Measurements from ENCODE around the gene EGFR. TPM values are rescaled to one million over a fixed set of nuclear protein-coding genes. Genes with fewer than 3 reads are reported as not detected.

The EGFR gene
- total RNA-seq, 4 donors from 2014 or later = 87.2 to 124 (median 94.5) TPM

GRCh38 chr7:55121249-55121648, 102.4 kb downstream of the EGFR start:
- DNase-seq (ENCODE audit: low spot score) (no peak), ATAC-seq (ENCODE audit: low FRiP score) (no peak)
- no peak for TF ChIP-seq CTCF (IDR thresholded peaks at IDR 0.05)

DNA sequence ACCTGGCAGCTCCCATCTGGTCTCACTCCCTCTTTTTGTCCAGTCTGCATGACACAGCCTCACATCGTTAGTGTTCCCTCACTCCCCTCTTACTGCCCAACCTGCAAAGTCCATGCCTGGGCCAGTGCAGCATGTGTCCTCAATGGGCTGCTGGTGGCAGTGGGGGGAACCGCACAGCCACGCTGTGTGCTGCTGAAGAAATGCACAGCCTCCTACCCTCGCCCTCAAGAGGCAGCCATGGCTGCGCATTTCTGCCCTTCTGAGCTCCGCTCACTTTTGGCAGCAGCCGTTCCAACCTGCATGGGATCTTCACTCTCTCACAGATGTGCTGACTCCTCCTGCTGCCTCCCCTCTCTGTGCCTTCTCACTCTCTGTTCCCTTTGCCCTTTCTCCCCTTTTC, 103.4 kb downstream of the EGFR start:
- no peak for TF ChIP-seq CTCF (IDR thresholded peaks at IDR 0.05)
- DNase-seq (ENCODE audit: low spot score) = no peak
- no peak for ATAC-seq (ENCODE audit: low FRiP score)

DNA sequence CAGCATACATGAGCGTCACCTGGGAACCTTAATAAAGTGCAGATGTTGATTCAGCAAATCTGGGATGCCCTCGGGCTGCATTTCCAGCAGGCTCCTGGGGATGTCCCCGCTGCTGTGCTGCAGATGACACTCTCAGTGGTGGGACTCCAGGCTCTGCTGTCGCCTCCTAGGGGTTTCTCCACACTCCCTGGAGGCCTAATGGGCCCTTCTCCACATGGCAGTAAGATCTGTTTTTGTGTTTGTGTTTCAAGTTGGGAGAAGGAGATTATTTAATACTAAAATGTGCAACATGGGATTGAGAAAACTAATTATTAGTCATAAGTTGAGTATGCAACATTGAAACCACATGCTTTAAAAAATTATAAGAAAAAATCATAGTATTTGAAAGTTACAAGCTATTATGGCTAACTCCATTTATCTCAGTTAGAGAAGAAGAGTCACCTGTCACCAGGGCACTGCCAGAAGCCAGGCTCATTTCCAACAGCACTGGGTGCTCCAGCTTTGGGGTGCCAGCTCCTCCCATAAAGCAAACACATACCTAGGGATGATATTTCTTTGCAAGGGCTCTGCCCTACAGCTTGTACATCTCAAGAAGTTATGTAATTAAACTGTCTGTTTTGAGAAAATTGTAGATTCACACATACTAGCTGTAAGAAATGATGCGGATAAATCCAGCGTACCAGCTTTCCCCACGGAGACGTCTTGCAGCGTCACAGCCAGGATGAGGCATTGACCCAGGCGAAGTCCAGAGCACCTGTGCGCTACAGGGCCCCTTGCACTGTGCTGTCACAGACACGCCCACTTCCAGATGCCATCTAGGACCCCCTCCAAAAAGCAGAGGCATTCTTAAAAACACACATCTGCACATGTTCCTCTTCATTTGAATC, 106.4 kb downstream of the EGFR start:
- TF ChIP-seq CTCF (IDR thresholded peaks at IDR 0.05) = no peak
- DNase-seq (ENCODE audit: low spot score) = no peak
- ATAC-seq (ENCODE audit: low FRiP score) = no peak

DNA sequence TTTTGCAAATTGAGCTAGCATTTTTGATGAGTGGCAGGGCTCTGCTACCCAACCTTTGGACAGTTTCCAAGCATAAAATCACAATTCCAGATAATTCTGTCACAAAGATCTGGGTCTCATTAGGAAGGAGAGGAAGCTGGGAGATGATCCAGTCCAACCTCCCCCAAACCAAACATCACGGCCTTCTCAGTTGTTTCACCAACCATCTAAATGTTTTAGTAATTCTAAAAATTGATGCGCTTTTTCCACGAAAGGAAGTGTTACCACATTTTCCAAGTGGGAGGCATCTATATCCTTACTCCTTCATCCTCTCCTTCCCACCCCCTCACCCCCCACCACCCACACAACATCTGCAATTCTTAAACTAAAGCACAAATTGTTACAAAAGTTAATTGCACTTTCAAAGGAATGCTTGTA, 108.3 kb downstream of the EGFR start:
- TF ChIP-seq CTCF (IDR thresholded peaks at IDR 0.05) = no peak
- DNase-seq (ENCODE audit: low spot score) = no peak
- no peak for ATAC-seq (ENCODE audit: low FRiP score)

- TF ChIP-seq CTCF (IDR thresholded peaks at IDR 0.05) = no peak
- ATAC-seq (ENCODE audit: low FRiP score) = no peak
- no peak for DNase-seq (ENCODE audit: low spot score)
These were observed 108.8 kb downstream of the EGFR start for GRCh38 chr7:55127622-55128081.

- TF ChIP-seq CTCF (IDR thresholded peaks at IDR 0.05) = no peak
- ATAC-seq (ENCODE audit: low FRiP score) (no peak), DNase-seq (ENCODE audit: low spot score) (no peak)
These were observed 110.0 kb downstream of the EGFR start for GRCh38 chr7:55128693-55129394.

Data from omental fat pad (tissue), 4 donors.